Measurements from ENCODE around the gene MYO5B. TPM values are rescaled to one million over a fixed set of nuclear protein-coding genes. Genes with fewer than 3 reads are reported as not detected.

MYO5B gene
- total RNA-seq, 4 donors from 2014 or later: 58.2 to 102 (median 89.9) TPM

DNA sequence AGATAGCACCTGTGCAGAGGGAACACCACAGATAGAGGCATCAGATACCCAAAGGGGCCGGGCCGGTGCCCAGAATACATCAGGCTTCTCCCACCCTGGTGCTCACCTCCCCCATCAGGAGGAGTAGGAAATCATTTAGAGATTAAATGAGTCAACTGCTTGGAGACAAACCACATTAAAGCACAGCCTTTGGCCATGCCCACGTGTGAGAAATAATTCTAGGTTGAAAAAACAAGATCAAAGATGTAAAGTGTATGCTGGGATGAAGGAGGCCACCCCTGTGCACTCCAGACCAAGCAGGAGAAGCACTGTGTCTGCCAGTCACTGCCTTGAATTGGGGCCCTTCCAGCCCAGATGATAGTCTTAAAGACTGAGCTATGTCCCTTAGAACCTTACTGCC lies 228.9 kb downstream of the MYO5B start:
- TF ChIP-seq, protein P1, sequence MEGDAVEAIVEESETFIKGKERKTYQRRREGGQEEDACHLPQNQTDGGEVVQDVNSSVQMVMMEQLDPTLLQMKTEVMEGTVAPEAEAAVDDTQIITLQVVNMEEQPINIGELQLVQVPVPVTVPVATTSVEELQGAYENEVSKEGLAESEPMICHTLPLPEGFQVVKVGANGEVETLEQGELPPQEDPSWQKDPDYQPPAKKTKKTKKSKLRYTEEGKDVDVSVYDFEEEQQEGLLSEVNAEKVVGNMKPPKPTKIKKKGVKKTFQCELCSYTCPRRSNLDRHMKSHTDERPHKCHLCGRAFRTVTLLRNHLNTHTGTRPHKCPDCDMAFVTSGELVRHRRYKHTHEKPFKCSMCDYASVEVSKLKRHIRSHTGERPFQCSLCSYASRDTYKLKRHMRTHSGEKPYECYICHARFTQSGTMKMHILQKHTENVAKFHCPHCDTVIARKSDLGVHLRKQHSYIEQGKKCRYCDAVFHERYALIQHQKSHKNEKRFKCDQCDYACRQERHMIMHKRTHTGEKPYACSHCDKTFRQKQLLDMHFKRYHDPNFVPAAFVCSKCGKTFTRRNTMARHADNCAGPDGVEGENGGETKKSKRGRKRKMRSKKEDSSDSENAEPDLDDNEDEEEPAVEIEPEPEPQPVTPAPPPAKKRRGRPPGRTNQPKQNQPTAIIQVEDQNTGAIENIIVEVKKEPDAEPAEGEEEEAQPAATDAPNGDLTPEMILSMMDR (IDR thresholded peaks at IDR 0.05): no peak
- H3K9me3 ChIP-seq: no peaks in the 10 kb centered on the region
- H3K36me3 ChIP-seq: no peaks in the 10 kb centered on the region
- no peaks in the 10 kb centered on the region for H3K4me1 ChIP-seq
- no peak overlapping the region for H3K27ac ChIP-seq
- DNase-seq: no peak
- 77 to 83% methylated on average over 3 of the region's 3 CpGs for WGBS, 2 donors
- no peak overlapping the region for H3K4me3 ChIP-seq (replicated peaks in 1 of 3)
- no peaks in the 10 kb centered on the region for H3K27me3 ChIP-seq
- intact Hi-C loops (cut with DNase I): no loop called here

DNA sequence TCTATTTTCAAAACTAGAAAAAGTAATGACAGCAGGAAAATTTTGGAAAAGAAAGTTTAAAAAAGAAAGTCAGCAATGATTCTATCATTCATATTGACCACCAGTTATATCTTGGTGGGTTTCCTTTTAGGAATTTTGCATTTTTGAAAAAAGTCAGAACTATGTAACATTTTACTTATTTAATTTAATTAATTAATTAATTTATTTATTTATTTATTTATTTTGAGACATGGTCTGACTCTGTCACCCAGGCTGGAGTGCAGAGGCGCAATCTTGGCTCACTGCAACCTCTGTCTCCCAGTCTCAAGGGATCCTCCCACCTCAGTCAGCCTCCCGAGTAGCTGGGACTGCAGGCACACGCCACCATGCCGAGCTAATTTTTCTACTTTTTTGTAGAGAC lies 231.7 kb downstream of the MYO5B start:
- no peak for DNase-seq
- intact Hi-C loops (cut with DNase I): no loop called here
- H3K9me3 ChIP-seq: no peaks in the 10 kb centered on the region
- H3K4me1 ChIP-seq: no peaks in the 10 kb centered on the region
- no peak overlapping the region for H3K4me3 ChIP-seq (replicated peaks in 1 of 3)
- TF ChIP-seq, protein P1 (IDR thresholded peaks at IDR 0.05): no peak
- no peak for TF ChIP-seq POLR2A (IDR thresholded peaks at IDR 0.05)
- H3K27me3 ChIP-seq: no peaks in the 10 kb centered on the region
- no peaks in the 10 kb centered on the region for H3K36me3 ChIP-seq
- WGBS, 2 donors: 91 to 92% methylated on average over 4 of the region's 4 CpGs
- H3K27ac ChIP-seq: no peak overlapping the region

DNA sequence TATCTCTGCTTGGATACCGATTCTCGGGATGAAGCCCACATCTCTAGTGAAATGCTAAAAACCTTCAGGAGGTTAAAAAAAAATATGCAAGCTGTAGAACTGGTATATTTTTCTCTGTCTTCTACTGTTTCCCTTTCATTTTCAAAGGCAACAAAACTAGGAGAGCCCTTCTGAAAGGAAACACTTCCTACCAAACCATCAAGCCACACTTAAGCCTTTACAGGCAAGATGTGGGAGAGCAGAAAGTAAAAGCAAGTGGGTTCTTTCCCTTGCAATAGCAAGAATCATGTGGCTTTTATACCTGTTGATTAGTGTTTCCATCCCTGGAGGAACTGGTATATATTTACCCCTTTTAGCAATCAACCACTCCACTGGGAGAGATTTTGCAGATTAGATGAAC lies 233.7 kb downstream of the MYO5B start:
- Histone ChIP-seq H3K9me3 (no peaks in the 10 kb centered on the region), H3K27me3 (no peaks in the 10 kb centered on the region), H3K27ac (no peak overlapping the region), H3K4me1 (no peaks in the 10 kb centered on the region), H3K36me3 (no peaks in the 10 kb centered on the region), H3K4me3 (replicated peaks in 1 of 3) (no peak overlapping the region)
- TF ChIP-seq, protein P1 (IDR thresholded peaks at IDR 0.05): no peak
- TF ChIP-seq POLR2A (IDR thresholded peaks at IDR 0.05): no peak
- no peak for DNase-seq
- intact Hi-C loops (cut with DNase I): no loop called here
- WGBS, 2 donors: 69 to 94% methylated on average over 2 of the region's 2 CpGs

DNA sequence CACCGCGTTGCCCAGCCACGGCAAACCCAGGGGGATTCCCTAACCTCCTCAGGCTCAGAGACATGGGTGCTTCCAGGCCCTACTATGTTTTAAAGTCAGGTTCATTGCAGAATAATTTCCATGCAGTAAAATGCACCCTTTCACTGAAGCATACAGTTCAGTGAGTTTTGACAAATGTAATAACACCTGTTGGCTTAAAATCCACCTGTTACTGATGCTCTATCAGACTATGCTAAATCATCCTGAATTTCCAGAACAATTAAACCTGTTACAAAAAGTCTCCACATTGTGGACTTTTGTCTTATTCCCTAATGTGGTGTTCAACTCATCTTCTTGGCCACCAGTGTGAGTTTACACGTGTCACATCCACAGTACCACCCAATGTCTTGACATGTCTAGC lies 234.6 kb downstream of the MYO5B start:
- no peak overlapping the region for H3K27ac ChIP-seq
- no peak overlapping the region for H3K4me3 ChIP-seq (replicated peaks in 1 of 3)
- no peaks in the 10 kb centered on the region for H3K27me3 ChIP-seq
- intact Hi-C loops (cut with DNase I): no loop called here
- no peak for DNase-seq
- TF ChIP-seq, protein P1 (IDR thresholded peaks at IDR 0.05): no peak
- TF ChIP-seq POLR2A (IDR thresholded peaks at IDR 0.05): no peak
- 87 to 88% methylated on average over 4 of the region's 4 CpGs for WGBS, 2 donors
- H3K9me3 ChIP-seq: no peaks in the 10 kb centered on the region
- no peaks in the 10 kb centered on the region for H3K36me3 ChIP-seq
- no peaks in the 10 kb centered on the region for H3K4me1 ChIP-seq

DNA sequence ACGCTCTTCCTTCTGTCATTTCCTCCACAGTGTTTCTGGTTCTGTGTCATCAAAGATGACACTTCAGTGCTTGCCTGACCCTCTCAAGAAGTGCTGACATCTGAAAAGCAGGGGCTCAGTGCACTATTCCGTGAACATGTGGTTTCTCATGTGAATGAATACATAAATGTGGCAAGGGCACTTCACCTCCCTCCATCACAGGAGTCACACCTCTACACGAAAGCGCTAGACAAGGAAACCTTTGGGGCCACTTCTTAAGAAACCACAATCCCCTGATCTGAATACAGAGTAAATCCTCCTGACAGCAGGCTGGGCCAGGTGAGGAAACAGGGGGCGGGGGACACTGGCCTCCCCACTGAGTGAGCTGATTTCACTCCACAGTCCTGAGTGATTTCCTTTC lies 235.8 kb downstream of the MYO5B start:
- no peaks in the 10 kb centered on the region for H3K36me3 ChIP-seq
- DNase-seq: no peak
- no peaks in the 10 kb centered on the region for H3K27me3 ChIP-seq
- no peaks in the 10 kb centered on the region for H3K4me1 ChIP-seq
- no peak overlapping the region for H3K4me3 ChIP-seq (replicated peaks in 1 of 3)
- TF ChIP-seq POLR2A (IDR thresholded peaks at IDR 0.05): no peak
- TF ChIP-seq, protein P1 (IDR thresholded peaks at IDR 0.05): no peak
- H3K9me3 ChIP-seq: no peaks in the 10 kb centered on the region
- intact Hi-C loops (cut with DNase I): no loop called here
- no peak overlapping the region for H3K27ac ChIP-seq
- 73 to 87% methylated on average over 5 of the region's 5 CpGs for WGBS, 2 donors

All from thyroid gland (tissue), 4 donors.